H9 (cell line): ENCODE results near the gene PASK. TPM values are rescaled to one million over a fixed set of nuclear protein-coding genes. Genes with fewer than 3 reads are reported as not detected.

Experiments
- DNase-seq: peaks from one replicate; pipeline ENCODE4 v3.0.0-alpha.2; 2017
- H2AFZ ChIP-seq: one replicate; pipeline ENCODE4 v1.6.1; 2013; ENCODE audit warnings: mild to moderate bottlenecking, low read length, control low read depth, moderate library complexity
- H2AK5ac ChIP-seq: 2 replicates; pipeline ENCODE4 v1.6.1; 2013; ENCODE audit warnings: low read length, control low read depth, mixed read lengths; ENCODE audit not compliant: insufficient read length
- H2BK120ac ChIP-seq: one replicate; pipeline ENCODE4 v1.6.1; 2013; ENCODE audit warnings: low read depth, mild to moderate bottlenecking, low read length, control low read depth, inconsistent platforms; ENCODE audit not compliant: poor library complexity, severe bottlenecking
- H2BK12ac ChIP-seq: 2 replicates; pipeline ENCODE4 v1.6.1; 2013; ENCODE audit warnings: low read length, control low read depth, mixed read lengths, low read depth; ENCODE audit not compliant: insufficient read length
- H2BK15ac ChIP-seq: 2 replicates; pipeline ENCODE4 v1.6.1; 2013; ENCODE audit warnings: low read depth, low read length, control low read depth
- H2BK20ac ChIP-seq: one replicate; pipeline ENCODE4 v1.6.1; 2013; ENCODE audit warnings: low read depth, mild to moderate bottlenecking, low read length, control low read depth, inconsistent platforms; ENCODE audit not compliant: poor library complexity, severe bottlenecking
- H2BK5ac ChIP-seq: 2 replicates; pipeline ENCODE4 v1.6.1; 2013; ENCODE audit warnings: low read length, control low read depth, mixed read lengths; ENCODE audit not compliant: insufficient read length
- H3K14ac ChIP-seq: 2 replicates; pipeline ENCODE4 v1.6.1; 2013; ENCODE audit warnings: low read length, control low read depth; ENCODE audit not compliant: insufficient read depth
- H3K18ac ChIP-seq: 2 replicates; pipeline ENCODE4 v1.6.1; 2013; ENCODE audit warnings: low read depth, mild to moderate bottlenecking, mixed read lengths, low read length, control low read depth; ENCODE audit not compliant: insufficient read length
- H3K23ac ChIP-seq: 2 replicates; pipeline ENCODE4 v1.6.1; 2013; ENCODE audit warnings: low read length, control low read depth, mixed read lengths, low read depth; ENCODE audit not compliant: insufficient read length
- H3K23me2 ChIP-seq: 2 replicates; pipeline ENCODE4 v1.6.1; 2013; ENCODE audit warnings: low read depth, mild to moderate bottlenecking, mixed read lengths, low read length, control low read depth; ENCODE audit not compliant: insufficient read length, poor library complexity, severe bottlenecking
- H3K27ac ChIP-seq: 2 replicates; pipeline ENCODE4 v1.5.1; 2013; ENCODE audit warnings: low read length, control low read depth, mixed read lengths, low read depth; ENCODE audit not compliant: insufficient read length
- H3K27me3 ChIP-seq: 2 replicates; pipeline ENCODE4 v1.6.1; 2013; ENCODE audit warnings: low read length, control low read depth, inconsistent platforms; ENCODE audit not compliant: insufficient read depth
- H3K4ac ChIP-seq: 2 replicates; pipeline ENCODE4 v1.6.1; 2013; ENCODE audit warnings: low read depth, mild to moderate bottlenecking, control low read depth, inconsistent platforms, low read length, moderate library complexity
- H3K4me1 ChIP-seq: 2 replicates; pipeline ENCODE4 v1.6.1; 2013; ENCODE audit warnings: low read length, control low read depth, inconsistent platforms; ENCODE audit not compliant: insufficient read depth
- H3K4me2 ChIP-seq: 2 replicates; pipeline ENCODE4 v1.6.1; 2013; ENCODE audit warnings: low read length, control low read depth, mixed read lengths; ENCODE audit not compliant: insufficient read length, insufficient read depth
- H3K56ac ChIP-seq: 2 replicates; pipeline ENCODE4 v1.6.1; 2013; ENCODE audit warnings: low read depth, mild to moderate bottlenecking, mixed read lengths, low read length, control low read depth; ENCODE audit not compliant: insufficient read length
- H3K79me1 ChIP-seq: 2 replicates; pipeline ENCODE4 v1.6.1; 2013; ENCODE audit warnings: low read depth, mild to moderate bottlenecking, moderate library complexity, low read length, control low read depth, inconsistent platforms; ENCODE audit not compliant: insufficient read depth, poor library complexity, severe bottlenecking
- H3K79me2 ChIP-seq: 2 replicates; pipeline ENCODE4 v1.6.1; 2013; ENCODE audit warnings: low read length, control low read depth, inconsistent platforms; ENCODE audit not compliant: insufficient read depth
- H3K9ac ChIP-seq: 2 replicates; pipeline ENCODE4 v1.6.1; 2013; ENCODE audit warnings: low read length, control low read depth, mixed read lengths; ENCODE audit not compliant: insufficient read length; ENCODE audit errors: extremely low read depth
- H3K9me3 ChIP-seq: one replicate; pipeline ENCODE4 v1.6.1; 2013; ENCODE audit warnings: low read depth, low read length, inconsistent platforms; ENCODE audit not compliant: control insufficient read depth
- H3T11ph ChIP-seq: one replicate; pipeline ENCODE4 v1.6.1; 2013; ENCODE audit warnings: mild to moderate bottlenecking, low read length, control low read depth, inconsistent platforms
- H4K20me1 ChIP-seq: one replicate; pipeline ENCODE4 v1.6.1; 2013; ENCODE audit not compliant: control insufficient read depth, insufficient read length, insufficient read depth
- H4K5ac ChIP-seq: 2 replicates; pipeline ENCODE4 v1.6.1; 2013; ENCODE audit warnings: low read depth, mild to moderate bottlenecking, mixed read lengths, low read length, control low read depth; ENCODE audit not compliant: insufficient read length
- H4K8ac ChIP-seq: replicated peaks from 2 replicates; pipeline ENCODE4 v1.6.1; 2013; ENCODE audit warnings: low read length, control low read depth, mixed read lengths, low read depth; ENCODE audit not compliant: insufficient read length
- H4K91ac ChIP-seq: 2 replicates; pipeline ENCODE4 v1.6.1; 2013; ENCODE audit warnings: low read depth, mild to moderate bottlenecking, moderate library complexity, mixed read lengths, low read length, control low read depth; ENCODE audit not compliant: insufficient read length
- H3K27ac Mint-ChIP-seq, 3 experiments: 2 replicates in 2 of 3; 3 replicates in 1 of 3; pipeline ENCODE4 v1.8.0; 2020 to 2021; ENCODE audit warnings: mixed read lengths in 3 of 3, mild to moderate bottlenecking in 1 of 3, moderate library complexity in 1 of 3
- H3K27me3 Mint-ChIP-seq: 2 replicates; pipeline ENCODE4 v1.8.0; 2021; ENCODE audit warnings: low read depth, mild to moderate bottlenecking, moderate library complexity, mixed read lengths
- H3K36me3 Mint-ChIP-seq, 3 experiments: 2 replicates in 2 of 3; 3 replicates in 1 of 3; pipeline ENCODE4 v1.8.0; 2020 to 2021; ENCODE audit warnings: low read depth in 3 of 3, mixed read lengths in 3 of 3; ENCODE audit not compliant: insufficient read depth in 1 of 3
- H3K4me1 Mint-ChIP-seq, 2 experiments: 2 replicates each; pipeline ENCODE4 v1.8.0; 2020; ENCODE audit warnings: mixed read lengths in 2 of 2
- H3K4me3 Mint-ChIP-seq, 2 experiments: 2 replicates in 1 of 2; 3 replicates in 1 of 2; pipeline ENCODE4 v1.8.0; 2020 to 2021; ENCODE audit warnings: mild to moderate bottlenecking in 2 of 2, mixed read lengths in 2 of 2, moderate library complexity in 1 of 2
- H3K9me3 Mint-ChIP-seq, 2 experiments: 2 replicates in 1 of 2; 3 replicates in 1 of 2; pipeline ENCODE4 v1.8.0; 2020; ENCODE audit warnings: mild to moderate bottlenecking in 2 of 2, mixed read lengths in 2 of 2, moderate library complexity in 1 of 2
- CTCF ChIP-seq: fragments of 200-600 bp; sonication (generic); conservative IDR thresholded peaks from 3 replicates; pipeline ENCODE4 v1.8.0; 2021; ENCODE audit warnings: antibody characterized with exemption, mild to moderate bottlenecking
- WGBS: extraction: QIAGEN DNeasy Blood & Tissue Kit; methylation state at CpG from one replicate; pipeline ENCODE4 v1.1.7; 2013; ENCODE audit warnings: missing lambda C conversion rate, low lambda C conversion rate, mixed read lengths; ENCODE audit not compliant: insufficient read length; ENCODE audit errors: extremely low coverage; 5-methylcytosine and 5-hydroxymethylcytosine counted together
- total RNA-seq: library from RNA; stranded (reverse); gene quantifications from 2 replicates; pipeline ENCODE4 v1.2.1, GENCODE V29; 2021

Gene PASK
- total RNA-seq, 1 experiment from 2014 or later = 68.0 TPM

- no peak overlapping the region for H3K9ac ChIP-seq
- no CpG with 5 or more reads among the region's 5 CpGs for WGBS
- no peaks in the 10 kb centered on the region for H3K9me3 ChIP-seq
- H2BK120ac ChIP-seq = no peak overlapping the region
- DNase-seq = no peak
- no peaks in the 10 kb centered on the region for H3K9me3 Mint-ChIP-seq
- no peak overlapping the region for H2BK12ac ChIP-seq
- H3K23ac ChIP-seq = no peak overlapping the region
- H3K4me2 ChIP-seq = no peak overlapping the region
- H3K27ac ChIP-seq = no peak overlapping the region
- H3K27ac Mint-ChIP-seq = no peak overlapping the region
- no peaks in the 10 kb centered on the region for H3K27me3 ChIP-seq
- H3K18ac ChIP-seq = no peak overlapping the region
- H3K14ac ChIP-seq = no peak overlapping the region
- no peak overlapping the region for H3T11ph ChIP-seq
- no peak overlapping the region for H2BK20ac ChIP-seq
- H2BK15ac ChIP-seq = no peak overlapping the region
- peaks cover 17 to 47% (median 41%) of the 10 kb centered on the region in 3 experiments for H3K36me3 Mint-ChIP-seq
- peaks cover 21 to 26% of the 10 kb centered on the region in 2 experiments for H3K4me1 Mint-ChIP-seq
- H3K4me3 Mint-ChIP-seq = no peak overlapping the region
- H4K5ac ChIP-seq = no peak overlapping the region
- no peaks in the 10 kb centered on the region for H3K27me3 Mint-ChIP-seq
- H4K20me1 ChIP-seq = no peaks in the 10 kb centered on the region
- no peak overlapping the region for H2AFZ ChIP-seq
- H3K23me2 ChIP-seq = peaks cover 6% of the 10 kb centered on the region
- H3K4me1 ChIP-seq = 0 out of 2 replicates have a peak, but pooled peaks cover under 1% of the 10 kb centered on the region
- no peak overlapping the region for H3K4ac ChIP-seq
- no peaks in the 10 kb centered on the region; the same call in 1 of the 2 replicates for H3K79me2 ChIP-seq
- no peak overlapping the region for H4K8ac ChIP-seq
- peaks cover 9% of the 10 kb centered on the region for H3K79me1 ChIP-seq
- H3K56ac ChIP-seq = no peak overlapping the region
- no peak overlapping the region for H2BK5ac ChIP-seq
- no peak for TF ChIP-seq CTCF
- H2AK5ac ChIP-seq = no peak overlapping the region
- H4K91ac ChIP-seq = no peak overlapping the region
Observed at GRCh38 chr2:241099246-241099645, 50.0 kb downstream of the PASK start.
